ENCODE data around the gene MGAM2.
"Not testable (repeated sequence)": the region's sequence is repeated elsewhere in the genome, so short reads cannot be mapped to it uniquely, and the experiment has no call there.

Gene MGAM2

GRCh38 chr7:142111499-142111898 lies at the start of gene MGAM2:
Gene MGAM2 (plus strand): TSS chr7:142111718. CDS start chr7:142116874, 5,156 bp downstream.
- DNase-seq: peak; percentile 42

GRCh38 chr7:142063551-142064442 lies 47.7 kb upstream of the MGAM2 start:
- DNase-seq: no peak

GRCh38 chr7:142066536-142066935 lies 45.0 kb upstream of the MGAM2 start:
- no peak for DNase-seq

DNA sequence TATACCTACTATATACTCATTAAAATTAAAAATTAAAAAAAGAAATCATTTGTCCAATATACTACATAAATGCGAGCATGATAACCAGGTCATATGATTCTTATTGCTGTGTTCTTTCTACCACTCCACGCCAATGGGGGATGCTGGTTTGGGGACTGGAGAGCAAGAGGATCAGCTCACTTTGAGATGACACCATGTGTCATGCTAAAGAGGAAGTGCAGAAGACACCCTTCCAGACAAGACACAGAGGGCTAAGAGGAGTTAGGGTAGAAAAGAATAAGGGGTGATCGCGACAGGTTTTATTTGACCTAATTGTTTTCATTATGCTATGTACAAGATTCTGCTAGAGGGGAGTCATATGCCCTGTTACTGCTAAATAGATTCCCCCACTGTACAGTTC lies 33.8 kb upstream of the MGAM2 start:
- DNase-seq: no peak

- DNase-seq: no peak
These were observed 27.9 kb upstream of the MGAM2 start for GRCh38 chr7:142083605-142084004.

DNA sequence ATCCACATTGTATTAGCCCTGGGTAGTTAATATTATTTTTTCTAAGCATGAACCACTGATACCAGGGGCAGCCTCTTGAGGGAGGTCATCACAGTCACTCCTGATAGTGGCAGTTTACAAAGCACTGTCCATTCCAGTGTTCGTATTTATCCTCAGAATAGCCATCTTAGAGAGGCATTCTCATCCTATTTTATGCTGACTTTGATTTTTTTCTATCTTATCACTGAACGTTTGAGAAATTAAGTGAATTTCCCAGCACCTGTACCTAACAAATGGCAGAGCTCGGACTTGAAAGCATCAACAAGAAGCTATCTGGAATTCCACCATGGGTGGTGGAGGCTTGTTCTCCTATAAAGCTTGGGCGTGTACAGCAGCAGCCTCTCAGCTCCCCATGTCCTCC lies 26.1 kb upstream of the MGAM2 start:
- no peak for DNase-seq

GRCh38 chr7:142088022-142088714 lies 23.4 kb upstream of the MGAM2 start:
- no peak for DNase-seq

- DNase-seq: no peak
These were observed 22.5 kb upstream of the MGAM2 start for GRCh38 chr7:142089035-142089434.

GRCh38 chr7:142091961-142092360 lies 19.6 kb upstream of the MGAM2 start:
- no peak for DNase-seq

DNA sequence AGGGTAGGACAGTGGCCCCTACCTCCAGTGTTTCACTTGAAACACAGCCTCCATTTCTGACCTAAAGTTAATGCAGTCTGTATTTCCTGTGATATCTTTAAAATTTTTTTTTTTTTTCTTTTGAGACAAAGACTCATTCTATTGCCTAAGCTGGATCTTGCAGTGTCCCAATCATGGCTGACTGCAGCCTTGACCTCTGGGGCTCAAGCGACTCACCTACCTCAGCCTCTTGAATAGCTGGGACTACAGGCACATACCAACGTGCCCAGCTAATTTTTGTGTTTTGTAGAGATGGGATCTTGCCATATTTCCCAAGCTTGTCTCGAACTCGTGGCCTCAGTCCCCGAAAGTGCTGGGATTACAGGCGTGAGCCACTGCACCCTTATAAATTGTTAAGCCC lies 16.7 kb upstream of the MGAM2 start:
- DNase-seq: no peak

DNA sequence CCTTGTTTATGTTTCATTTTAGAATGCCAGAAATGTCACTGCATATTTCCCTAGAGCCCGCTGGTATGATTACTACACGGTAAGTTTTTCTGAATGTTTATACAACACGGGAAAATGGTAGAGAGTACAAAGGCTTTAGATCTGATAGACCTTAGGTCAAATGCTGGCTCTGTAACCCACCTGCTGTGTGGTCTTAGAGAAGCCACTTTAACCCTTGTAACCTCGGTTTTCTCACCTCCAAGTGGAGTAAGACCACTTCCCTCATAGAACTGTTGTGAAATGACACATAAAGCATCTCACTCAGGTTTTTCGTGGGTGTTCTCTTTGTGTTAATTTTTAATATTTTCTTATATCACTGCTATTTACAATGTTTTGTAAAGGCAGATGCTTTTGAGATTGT lies 13.9 kb upstream of the MGAM2 start:
- DNase-seq: no peak

- DNase-seq: no peak
These were observed 13.5 kb upstream of the MGAM2 start for GRCh38 chr7:142098004-142098403.

GRCh38 chr7:142099347-142099746 lies 12.2 kb upstream of the MGAM2 start:
- not testable (repeated sequence) for DNase-seq

DNA sequence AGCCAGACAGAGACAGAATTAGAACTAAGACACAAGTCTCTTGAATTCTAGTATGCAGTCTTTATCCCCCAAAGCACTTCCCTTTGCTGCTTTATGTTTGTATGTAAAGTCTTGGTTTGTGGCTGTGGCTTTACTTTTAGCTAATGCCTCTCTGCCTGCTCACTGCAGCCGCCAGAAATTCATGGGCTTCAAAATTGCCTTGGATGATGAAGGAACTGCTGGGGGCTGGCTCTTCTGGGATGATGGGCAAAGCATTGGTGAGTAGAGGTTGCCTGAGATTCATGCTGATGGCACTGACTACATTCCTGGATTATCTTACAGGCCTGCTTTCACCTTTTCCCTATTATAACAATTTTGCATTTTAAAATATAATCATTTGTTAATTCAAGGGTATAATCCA lies 10.9 kb upstream of the MGAM2 start:
- no peak for DNase-seq

- DNase-seq: not testable (repeated sequence)
These were observed 9.7 kb upstream of the MGAM2 start for GRCh38 chr7:142101794-142102193.

GRCh38 chr7:142104550-142105527 lies 6.7 kb upstream of the MGAM2 start:
- DNase-seq: peak; percentile 79

- DNase-seq: no peak
These were observed 2.6 kb upstream of the MGAM2 start for GRCh38 chr7:142108728-142109505.

DNA sequence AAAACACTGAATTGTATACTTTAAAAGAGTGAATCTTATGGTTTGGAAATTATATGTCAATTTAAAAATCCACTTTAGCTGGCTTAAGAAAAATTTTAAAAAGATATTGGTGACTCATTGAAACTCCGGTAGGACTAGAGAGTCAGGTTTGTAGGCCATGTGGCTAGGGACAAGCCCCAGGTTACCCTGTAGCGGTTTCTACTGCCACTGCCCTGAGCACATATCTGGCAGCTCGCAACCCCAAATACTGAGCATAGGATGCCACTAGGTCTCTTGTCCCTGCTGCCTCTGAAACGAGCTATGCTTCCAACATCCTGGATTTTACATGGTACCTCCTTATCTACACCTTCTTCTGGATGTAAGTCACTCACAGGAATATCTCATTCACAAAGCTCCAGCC lies 1.4 kb upstream of the MGAM2 start:
- no peak for DNase-seq

- no peak for DNase-seq
These were observed 880 bp upstream of the MGAM2 start for GRCh38 chr7:142110638-142111037.

DNA sequence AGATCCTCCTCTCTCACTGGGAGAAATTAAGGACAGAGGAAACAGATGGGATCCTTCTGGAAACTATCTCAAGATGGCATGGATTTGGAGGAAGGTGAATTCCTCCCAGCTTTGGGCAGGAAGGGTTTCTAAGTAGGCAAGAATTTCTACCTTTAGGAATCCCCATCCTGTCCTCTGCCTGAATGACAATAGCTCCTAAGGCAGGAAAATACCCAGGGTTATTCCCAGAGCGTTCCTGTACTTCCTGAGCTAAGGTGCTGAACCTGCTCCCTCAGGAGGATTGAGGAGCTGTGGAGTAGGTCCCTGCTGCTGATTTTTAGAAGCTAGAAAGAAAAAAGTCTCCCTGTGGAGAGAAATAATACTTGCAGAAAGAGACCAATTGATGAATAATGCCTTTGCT lies 568 bp downstream of the MGAM2 start:
- DNase-seq: no peak

- no peak for DNase-seq
These were observed 2.7 kb downstream of the MGAM2 start for GRCh38 chr7:142114207-142114606.

DNA sequence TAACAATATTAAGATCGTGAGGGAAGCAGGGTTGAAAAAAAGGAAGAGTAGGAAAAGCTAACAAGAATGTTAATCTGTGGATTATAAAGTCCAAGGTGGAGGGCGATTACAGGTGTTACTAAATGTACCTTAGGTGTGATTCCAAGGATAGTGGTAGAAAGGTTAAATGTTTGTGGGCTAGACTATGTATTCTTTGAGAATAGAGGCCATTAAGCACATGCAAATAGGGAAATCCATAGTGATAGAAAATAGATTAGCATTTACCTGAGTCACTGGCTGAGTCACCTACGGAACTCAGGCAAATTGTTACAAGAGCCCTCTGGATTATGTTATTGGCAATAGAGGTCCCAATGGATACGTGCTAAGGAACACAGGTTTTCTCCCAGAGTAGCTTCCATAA lies 9.0 kb downstream of the MGAM2 start:
- DNase-seq: no peak

Measured in hematopoietic multipotent progenitor cell treated with erythropoietin and hydrocortisone succinate and interleukin-3 and kit ligand, for 4 days (in vitro differentiated cells).